GM19240 (cell line): ENCODE results near the gene RSRC1.

Experiments used
- DNase-seq: peaks from one replicate; pipeline ENCODE4 v3.0.0; 2011; ENCODE audit warnings: low spot score; ENCODE audit not compliant: insufficient read length

Gene RSRC1

DNA sequence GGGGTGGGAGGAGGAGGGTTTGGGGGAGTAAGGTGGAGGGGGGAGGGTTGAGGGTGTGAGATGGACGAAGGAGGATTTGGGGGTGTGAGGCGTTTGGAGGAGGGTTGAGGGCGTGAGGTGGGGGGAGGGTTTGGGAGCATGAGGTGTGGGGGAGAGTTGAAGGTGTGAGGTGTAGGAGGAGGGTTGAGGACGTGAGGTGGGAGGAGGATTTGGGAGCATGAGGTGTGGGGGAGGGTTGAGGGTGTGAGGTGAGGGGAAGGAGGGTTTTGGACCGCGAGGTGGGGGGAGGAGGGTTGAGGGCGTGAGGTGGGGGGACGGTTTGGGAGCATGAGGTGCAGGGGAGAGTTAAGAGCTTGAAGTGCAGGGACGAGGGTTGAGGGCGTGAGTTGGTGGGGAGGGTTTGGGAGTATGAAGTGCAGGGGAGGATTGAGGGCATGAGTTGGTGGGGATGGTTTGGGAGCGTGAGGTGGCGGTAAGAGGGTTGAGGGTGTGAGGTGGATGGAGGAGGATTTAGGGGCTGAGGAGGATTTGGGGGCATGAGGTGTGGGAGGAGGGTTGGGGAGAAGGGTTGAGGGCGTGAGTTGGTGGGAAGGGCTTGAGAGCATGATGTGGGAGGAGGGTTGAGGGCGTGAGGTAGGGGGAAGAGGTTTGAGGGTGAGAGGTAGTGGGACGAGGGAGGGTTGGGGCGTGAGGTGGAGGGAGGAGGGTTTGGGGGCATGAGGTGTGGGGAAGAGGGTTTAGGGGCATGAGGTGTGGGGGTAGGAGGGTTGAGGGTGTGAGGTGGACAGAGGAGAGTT, 462.3 kb downstream of the RSRC1 start:
- no peak for DNase-seq

- DNase-seq, result no peak
Measured at GRCh38 chr3:158572766-158573060, 462.8 kb downstream of the RSRC1 start.

- DNase-seq, result no peak
Measured at GRCh38 chr3:158573714-158574113, 463.8 kb downstream of the RSRC1 start.

GRCh38 chr3:158574646-158575045, 464.8 kb downstream of the RSRC1 start:
- no peak for DNase-seq

DNA sequence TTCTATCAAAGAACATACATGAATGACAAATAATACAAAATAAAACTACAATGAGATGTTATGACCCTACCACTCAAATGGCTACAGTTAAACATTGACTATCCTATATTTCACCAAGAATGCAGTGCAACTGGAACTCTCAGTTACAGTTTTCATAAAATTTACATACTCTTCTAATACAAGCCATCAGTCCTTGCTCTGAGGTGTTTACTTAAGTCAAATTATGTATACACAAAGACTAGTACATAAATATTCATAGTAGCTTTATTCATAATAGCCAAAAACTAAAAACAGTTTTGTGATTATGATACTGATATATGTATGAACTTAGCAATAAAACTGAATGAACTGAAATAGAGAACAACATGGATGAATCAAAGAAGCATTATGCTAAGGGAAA, 480.3 kb downstream of the RSRC1 start:
- no peak for DNase-seq
